Measurements from ENCODE around the gene UNC50.

Gene UNC50

GRCh38 chr2:98583816-98584618, 24.4 kb upstream of the UNC50 start:
- H3K27me3 ChIP-seq (ENCODE audit: insufficient read depth, low read depth, severe bottlenecking) = no peaks in the 10 kb centered on the region
- no peak for DNase-seq
- no peak overlapping the region for H3K4me3 ChIP-seq (ENCODE audit: low read depth, low read length)
- H3K36me3 ChIP-seq = no peaks in the 10 kb centered on the region; the same call in 1 of the 2 replicates
- no peak overlapping the region for H3K27ac ChIP-seq
- no peak for TF ChIP-seq CTCF (IDR thresholded peaks at IDR 0.05; ENCODE audit: low read depth, low read length)
- no peaks in the 10 kb centered on the region for H3K9me3 ChIP-seq (ENCODE audit: severe bottlenecking)

- no peak for DNase-seq
- Histone ChIP-seq H3K27ac (no peak overlapping the region), H3K4me3 (ENCODE audit: low read depth, low read length) (no peak overlapping the region), H3K36me3 (no peaks in the 10 kb centered on the region; the same call in 1 of the 2 replicates), H3K27me3 (ENCODE audit: insufficient read depth, low read depth, severe bottlenecking) (no peaks in the 10 kb centered on the region), H3K9me3 (ENCODE audit: severe bottlenecking) (no peaks in the 10 kb centered on the region)
- no peak for TF ChIP-seq CTCF (IDR thresholded peaks at IDR 0.05; ENCODE audit: low read depth, low read length)
Measured at GRCh38 chr2:98585386-98585785, 23.0 kb upstream of the UNC50 start.

DNA sequence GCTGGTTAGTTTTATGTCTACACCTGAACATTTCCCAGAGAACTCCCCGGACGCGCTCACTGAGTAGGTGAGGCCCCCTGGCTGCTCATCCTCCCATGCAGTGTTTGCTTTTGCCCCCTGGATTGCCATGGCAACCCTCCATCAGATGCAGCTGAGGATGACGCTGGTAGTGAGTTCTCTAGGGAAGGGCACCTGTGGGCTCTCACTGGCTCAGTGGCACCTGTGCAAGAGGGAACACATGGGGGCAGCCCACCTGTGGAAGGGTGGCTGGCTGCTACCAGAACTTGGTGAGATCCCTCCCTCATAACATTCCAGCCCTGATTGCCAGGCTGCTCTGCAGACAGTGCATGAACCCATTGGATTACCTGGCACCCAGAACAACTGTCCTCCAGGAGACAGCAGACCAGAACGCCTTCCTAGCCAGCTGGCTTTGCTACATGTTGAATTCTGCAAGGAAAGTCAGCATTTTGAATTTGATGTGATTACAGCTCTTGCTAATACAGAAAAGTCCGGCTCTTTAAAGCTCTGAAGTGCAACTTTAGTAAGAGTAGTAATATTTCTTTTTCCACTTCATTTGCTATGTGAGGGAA, 21.7 kb upstream of the UNC50 start:
- TF ChIP-seq CTCF (IDR thresholded peaks at IDR 0.05; ENCODE audit: low read depth, low read length) = no peak
- Histone ChIP-seq H3K27me3 (ENCODE audit: insufficient read depth, low read depth, severe bottlenecking) (no peaks in the 10 kb centered on the region), H3K36me3 (no peaks in the 10 kb centered on the region; the same call in 1 of the 2 replicates), H3K9me3 (ENCODE audit: severe bottlenecking) (no peaks in the 10 kb centered on the region), H3K4me3 (ENCODE audit: low read depth, low read length) (no peak overlapping the region), H3K27ac (no peak overlapping the region)
- DNase-seq = no peak

DNA sequence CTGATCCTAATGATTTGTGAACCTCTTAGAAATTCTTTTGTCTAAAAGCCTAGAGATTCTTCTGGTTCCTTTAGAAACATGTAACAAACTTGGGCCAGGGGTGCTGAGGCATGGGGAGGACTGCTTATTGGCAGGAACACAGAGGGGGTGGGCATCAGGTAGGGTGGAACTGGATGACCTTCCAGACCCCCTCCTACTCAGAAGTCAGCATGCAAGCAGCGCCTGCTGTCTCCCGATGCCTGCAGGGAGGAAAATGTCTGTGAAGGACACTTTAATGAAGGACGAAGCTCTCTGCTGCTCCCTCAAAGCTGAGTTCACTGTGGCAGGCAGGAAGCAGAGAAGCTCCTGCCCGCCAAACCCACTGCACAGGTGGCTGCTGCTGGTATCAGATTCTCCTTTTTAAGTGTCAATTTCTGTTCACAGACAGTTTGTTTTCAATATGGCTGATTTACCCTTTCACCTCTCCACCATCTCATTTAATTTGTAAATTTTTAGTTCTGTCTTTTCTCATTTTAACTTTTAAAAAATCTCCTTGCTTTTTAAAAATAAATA, 19.4 kb upstream of the UNC50 start:
- TF ChIP-seq CTCF (IDR thresholded peaks at IDR 0.05; ENCODE audit: low read depth, low read length) = no peak
- Histone ChIP-seq H3K9me3 (ENCODE audit: severe bottlenecking) (no peaks in the 10 kb centered on the region), H3K27me3 (ENCODE audit: insufficient read depth, low read depth, severe bottlenecking) (no peaks in the 10 kb centered on the region), H3K36me3 (no peaks in the 10 kb centered on the region; the same call in 1 of the 2 replicates), H3K4me3 (ENCODE audit: low read depth, low read length) (no peak overlapping the region), H3K27ac (no peak overlapping the region)
- no peak for DNase-seq

DNA sequence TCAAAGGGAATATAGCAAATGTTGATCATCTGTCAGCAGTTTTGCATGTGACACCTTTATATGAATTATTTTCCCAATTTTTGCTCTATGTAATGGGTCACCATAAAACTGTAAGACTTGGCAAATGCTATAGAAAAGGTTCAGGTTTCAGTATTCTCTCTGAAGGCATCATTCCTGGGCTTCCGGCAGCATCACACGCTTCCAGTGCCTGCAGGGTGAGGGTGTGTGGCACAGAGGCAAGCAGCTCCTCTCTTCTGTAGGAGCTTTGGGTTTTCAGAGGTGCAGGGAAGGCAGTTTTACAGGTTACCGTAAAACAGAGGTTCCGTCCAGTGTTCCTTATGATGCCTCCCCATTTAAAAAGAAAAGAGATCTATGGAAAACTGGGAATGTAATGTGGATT, 18.9 kb upstream of the UNC50 start:
- DNase-seq = no peak
- Histone ChIP-seq H3K4me3 (ENCODE audit: low read depth, low read length) (no peak overlapping the region), H3K27ac (no peak overlapping the region), H3K36me3 (no peaks in the 10 kb centered on the region; the same call in 1 of the 2 replicates), H3K9me3 (ENCODE audit: severe bottlenecking) (peaks cover 4% of the 10 kb centered on the region), H3K27me3 (ENCODE audit: insufficient read depth, low read depth, severe bottlenecking) (no peaks in the 10 kb centered on the region)
- TF ChIP-seq CTCF (IDR thresholded peaks at IDR 0.05; ENCODE audit: low read depth, low read length) = no peak

Data from WERI-Rb-1 (cell line).